NCI-H446 treated with DMSO at 0.1 percent for 48 hours (cell line): ENCODE results near the gene FLNB.

Source experiments
- DNase-seq: peaks from one replicate; lab custom pipeline; 2025; lab: John Stamatoyannopoulos, UW

FLNB gene

GRCh38 chr3:58137306-58137705 lies 129.1 kb downstream of the FLNB start:
- DNase-seq: no peak

DNA sequence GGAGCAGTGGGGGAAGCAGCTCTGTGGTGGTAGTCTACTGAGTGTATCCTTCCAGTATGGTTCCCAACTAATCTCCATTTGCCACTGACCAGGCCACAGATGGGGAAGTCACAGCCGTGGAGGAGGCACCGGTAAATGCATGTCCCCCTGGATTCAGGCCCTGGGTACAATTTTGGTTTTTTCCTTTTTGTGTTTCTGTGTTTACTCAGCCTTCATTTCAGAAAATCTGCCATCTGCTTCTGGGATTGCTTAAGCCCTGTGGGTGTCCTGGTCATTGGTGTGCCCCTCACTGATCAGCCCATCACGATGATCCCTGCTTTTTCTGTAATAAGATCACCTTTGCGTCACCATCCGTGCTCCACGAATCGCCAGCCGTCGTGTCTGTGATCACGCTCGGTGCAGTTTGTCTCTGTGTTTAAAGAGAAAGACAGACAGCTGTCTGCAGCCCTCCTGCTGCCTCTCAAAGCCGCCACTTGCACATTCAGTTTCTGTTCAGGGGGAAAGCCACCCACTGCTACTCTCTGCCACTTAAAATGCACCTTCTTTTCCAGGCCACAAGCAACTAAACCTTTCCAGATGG lies 133.6 kb downstream of the FLNB start:
- no peak for DNase-seq

- DNase-seq: no peak
Measured at GRCh38 chr3:58143417-58144055, 135.3 kb downstream of the FLNB start.

DNA sequence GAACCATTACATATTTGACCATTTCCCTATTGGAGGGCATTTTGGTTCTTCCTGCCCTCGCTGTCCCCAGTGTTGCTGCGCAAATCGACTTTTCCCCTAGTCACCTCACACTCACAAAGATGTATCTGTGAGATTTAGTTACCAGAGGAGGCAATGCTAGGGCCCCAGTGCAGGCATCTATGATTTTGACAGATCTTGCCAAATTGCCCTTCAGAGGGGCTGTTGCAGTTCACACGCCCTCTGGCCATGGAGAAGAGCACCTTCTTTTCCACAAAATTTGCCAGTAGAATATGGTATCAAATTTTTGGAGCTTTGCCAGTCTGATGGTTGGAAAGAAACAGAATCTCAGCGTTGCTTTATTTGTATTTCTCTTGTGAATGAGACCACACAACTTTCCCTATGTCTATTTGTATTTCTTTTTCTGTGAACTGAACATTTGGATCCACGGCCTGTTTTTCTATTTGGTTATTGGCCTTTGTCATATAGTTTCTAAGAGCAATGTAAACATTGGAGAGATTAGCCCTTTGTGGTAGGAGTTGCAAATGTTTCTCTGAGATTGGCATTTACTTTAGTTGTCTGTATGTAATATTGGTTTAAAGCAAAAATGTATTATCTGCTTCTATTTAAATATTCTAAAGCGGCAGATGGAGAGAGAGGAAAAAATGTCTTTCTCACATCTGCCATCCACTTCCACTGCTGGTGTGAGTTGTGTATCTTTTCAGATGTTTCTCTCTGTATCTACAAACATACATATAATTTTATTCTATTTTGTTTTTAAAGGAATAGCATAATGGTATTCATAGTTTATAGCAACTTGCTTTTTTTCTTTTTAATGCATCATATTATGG lies 136.5 kb downstream of the FLNB start:
- DNase-seq: no peak

GRCh38 chr3:58148049-58148448 lies 139.8 kb downstream of the FLNB start:
- DNase-seq: no peak

GRCh38 chr3:58150130-58150809 lies 142.0 kb downstream of the FLNB start:
- DNase-seq: no peak

DNA sequence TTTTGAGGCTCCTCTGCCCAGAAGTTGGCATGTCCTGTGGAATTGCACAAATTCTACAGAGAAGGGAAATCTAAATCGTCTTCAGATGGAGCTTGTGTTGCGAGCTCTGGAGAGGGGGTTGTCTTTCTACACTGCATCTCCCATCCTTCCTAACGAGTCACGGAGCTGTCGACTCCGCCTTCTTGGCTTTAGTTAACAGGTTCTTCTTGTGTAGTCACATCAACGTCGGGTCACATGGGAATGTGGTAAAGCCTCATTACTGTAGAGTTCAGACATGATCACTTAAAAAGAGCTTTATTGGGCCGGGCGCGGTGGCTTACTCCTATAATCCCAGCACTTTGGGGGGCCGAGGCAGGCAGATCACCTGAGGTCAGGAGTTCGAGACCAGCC lies 142.6 kb downstream of the FLNB start:
- DNase-seq: no peak

DNA sequence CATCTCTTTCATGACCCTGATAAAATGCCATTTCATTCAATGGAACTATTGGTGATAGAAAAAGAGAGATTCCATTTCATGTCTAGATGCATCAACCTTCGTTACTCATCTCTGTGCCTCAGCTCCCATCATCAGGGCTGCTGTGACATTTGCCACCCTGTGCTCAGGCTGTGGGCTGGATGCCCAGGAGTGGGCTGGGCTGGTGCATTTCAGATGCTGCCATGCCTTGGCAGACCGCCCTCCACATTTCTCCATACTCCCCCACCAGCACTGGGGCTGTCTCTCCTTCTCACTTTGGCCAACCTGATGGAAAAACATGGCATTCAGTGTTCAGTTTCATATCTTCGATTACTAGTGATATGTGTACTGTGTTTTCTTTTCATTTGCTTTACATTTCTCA lies 143.4 kb downstream of the FLNB start:
- DNase-seq: no peak

- DNase-seq: no peak
Measured at GRCh38 chr3:58152225-58153015, 144.2 kb downstream of the FLNB start.

DNA sequence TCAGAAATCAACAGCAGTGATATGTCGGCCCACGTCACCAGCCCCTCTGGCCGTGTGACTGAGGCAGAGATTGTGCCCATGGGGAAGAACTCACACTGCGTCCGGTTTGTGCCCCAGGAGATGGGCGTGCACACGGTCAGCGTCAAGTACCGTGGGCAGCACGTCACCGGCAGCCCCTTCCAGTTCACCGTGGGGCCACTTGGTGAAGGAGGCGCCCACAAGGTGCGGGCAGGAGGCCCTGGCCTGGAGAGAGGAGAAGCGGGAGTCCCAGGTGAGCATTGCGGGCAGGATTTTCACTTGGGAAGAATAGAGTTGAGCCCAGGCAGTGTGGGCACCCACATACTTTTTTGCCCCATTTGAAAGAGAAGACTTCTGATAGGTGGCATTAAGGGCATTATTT lies 145.1 kb downstream of the FLNB start:
- no peak for DNase-seq

DNA sequence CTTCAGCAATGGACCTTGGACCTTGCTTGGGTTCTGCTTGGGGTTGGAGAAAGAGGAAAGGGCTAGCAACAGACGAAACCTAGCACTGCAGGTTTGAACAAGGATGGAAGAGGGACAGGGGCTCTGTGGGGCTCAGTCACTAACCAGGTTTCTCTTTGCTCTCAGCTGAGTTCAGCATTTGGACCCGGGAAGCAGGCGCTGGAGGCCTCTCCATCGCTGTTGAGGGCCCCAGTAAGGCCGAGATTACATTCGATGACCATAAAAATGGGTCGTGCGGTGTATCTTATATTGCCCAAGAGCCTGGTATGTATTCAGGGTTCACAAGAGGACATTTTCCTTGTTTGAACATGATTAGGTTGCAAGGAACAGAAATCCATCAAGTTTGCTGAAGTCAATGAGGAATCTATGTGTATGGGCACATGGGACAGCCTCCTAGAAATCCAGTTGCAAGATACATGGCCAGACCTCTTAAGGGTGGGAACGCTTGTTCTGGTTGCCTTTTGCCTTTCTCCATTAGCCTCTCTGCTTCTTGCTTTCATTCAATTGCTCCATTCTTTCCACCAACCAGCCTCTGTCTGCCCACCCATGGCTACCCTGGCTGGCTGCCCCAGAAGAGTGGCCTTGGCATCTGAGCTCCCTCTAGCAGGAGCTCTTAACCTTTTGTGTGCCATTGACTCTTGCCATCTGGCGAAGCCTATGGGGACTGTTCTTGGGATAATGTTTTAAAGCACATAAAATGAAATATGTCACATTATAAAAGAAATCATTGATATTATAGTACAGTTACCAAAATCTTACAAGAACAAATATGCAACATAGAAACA lies 146.6 kb downstream of the FLNB start:
- no peak for DNase-seq

DNA sequence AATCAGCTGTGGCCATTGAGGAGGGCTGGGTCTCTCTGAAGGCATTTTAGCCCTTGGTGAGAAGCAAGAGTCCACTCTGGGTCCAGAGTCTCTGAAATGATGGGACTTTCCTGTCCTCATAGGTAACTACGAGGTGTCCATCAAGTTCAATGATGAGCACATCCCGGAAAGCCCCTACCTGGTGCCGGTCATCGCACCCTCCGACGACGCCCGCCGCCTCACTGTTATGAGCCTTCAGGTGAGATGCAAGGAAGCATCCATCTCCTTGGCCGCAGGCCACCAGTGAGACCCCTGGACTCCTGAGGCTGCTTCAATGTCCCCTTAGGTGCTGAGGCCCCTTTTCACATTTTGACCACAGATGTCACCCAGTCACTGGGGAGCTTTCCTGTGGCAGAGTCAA lies 147.6 kb downstream of the FLNB start:
- no peak for DNase-seq

DNA sequence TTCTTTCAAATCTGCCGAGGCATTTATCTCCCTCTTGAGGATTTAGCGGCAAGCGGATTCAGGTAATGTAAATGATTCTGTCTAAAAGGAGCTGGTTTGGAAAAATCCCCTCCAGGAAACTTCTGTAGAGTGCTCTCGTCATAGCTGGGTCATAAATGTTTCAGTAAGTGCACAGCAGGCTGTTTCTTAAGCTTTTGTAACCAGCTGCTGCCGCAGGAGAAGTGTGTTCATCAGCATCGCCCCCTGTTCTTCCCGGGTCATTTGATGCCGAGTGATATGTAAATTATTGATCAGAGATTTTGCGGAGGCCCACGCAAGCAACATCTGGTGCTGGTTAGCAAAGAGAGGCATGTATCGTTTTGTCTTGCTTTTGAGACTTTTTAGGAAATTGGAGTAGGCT lies 149.5 kb downstream of the FLNB start:
- no peak for DNase-seq

DNA sequence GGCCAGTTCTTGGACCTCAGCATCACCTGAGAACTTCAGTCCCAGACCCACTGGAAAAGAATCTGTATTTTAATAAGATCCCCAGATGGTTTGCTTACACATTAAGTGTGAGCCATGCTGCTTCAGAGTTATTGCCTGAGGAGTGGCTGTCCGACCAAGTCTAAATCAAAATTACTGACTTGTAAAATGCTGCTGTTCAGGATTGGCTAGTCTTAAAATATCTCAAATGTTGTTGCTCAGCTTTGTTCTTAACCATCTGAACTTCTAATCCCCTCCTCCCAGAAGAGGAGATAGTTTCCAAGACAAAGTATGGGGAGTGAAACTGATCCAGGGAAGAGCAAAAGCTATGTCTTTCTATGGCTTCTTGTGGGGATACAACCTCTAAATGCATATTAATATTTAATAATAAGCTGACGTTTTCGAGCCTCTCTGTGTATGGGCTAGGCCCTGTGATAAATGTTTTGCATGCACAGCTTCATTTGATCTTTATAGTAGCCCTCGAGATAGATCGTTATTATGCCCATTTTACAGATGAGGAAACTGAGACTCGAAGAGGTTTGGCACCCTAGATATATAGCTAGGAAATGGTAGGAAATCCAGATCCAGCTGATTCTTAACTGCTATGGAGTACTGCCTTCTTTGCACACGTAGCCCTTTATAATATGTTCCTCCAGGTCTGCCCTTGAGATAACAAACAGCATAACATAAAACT lies 150.4 kb downstream of the FLNB start:
- DNase-seq: no peak

DNA sequence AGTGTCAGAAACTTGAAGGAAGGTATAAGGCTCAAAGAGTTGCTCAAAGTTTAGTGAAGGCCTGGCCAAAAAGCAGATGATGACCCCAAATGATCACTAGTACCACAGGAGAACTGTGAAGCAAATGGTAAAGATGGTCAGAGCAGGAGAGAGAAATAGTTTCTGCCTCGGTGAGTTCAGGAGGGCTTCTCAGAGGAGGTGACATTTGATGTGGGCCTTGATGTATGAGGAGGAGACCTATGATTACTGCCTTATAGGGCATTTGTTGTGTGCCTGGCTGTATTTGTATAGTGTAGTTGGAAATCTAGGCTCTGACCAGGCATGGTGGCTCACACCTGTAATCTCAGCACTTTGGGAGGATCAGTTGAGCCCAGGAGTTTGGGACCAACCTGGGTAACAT lies 152.2 kb downstream of the FLNB start:
- DNase-seq: no peak

GRCh38 chr3:58161435-58162398 lies 153.5 kb downstream of the FLNB start:
- no peak for DNase-seq

DNA sequence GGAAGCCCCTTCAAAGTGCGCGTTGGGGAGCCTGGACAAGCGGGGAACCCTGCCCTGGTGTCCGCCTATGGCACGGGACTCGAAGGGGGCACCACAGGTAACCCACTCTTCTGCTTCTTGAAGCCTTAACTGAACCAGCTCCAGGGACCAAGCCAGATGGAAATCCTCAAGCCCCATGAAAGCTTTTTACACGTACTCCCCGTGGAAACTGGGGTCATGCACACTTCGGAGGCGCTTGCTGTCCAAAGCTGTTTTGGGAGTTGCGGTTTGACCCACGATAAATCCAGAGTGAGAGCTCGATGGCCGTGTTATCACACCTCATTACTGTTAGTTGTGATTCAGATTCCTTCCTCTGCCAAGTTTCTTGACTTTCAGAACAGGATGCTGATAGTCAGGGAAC lies 155.0 kb downstream of the FLNB start:
- DNase-seq: no peak

DNA sequence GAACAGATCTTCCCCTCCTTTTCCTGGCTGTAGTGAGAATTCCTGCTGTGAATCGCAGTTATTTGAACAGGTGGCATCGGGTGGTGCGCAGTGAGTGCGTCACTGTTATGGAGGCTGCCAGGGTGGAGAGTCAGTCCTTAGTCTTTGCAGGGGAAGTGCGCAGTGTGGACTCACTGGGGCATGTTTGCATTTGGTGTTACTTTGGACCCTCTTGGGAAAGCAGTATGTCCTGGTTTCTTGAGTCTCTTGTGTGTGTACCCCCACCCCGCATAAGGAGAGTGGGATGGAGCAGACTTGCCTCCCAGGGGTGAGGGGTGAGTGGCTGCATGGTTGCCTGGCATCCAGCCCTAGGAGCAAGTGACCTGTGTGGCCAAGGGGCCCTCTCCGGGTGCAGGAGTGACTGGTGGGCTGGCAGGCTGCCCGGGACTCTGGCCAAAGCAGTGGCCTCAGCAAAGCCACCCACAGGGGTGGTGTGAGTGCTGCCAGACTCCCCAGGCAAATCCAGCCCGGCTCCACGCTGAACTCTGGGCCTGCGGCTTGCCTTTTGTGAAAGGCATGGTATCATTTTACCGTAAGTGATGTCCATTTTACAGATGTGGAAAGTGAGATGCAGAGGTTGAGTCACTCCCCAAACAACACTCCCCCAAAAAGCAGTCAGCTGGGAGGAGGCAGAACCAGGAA lies 156.1 kb downstream of the FLNB start:
- DNase-seq: peak; percentile 52
